Ishikawa (cell line): ENCODE measurements around the gene CYBRD1.

Experiments used
- CEBPB ChIP-seq: IDR thresholded peaks from 2 replicates; pipeline ENCODE4 v1.6.1; 2012
- CREB1 ChIP-seq: IDR thresholded peaks from 2 replicates; pipeline ENCODE4 v1.6.1; 2012; ENCODE audit warnings: low read depth
- EGR1 ChIP-seq: IDR thresholded peaks from 2 replicates; pipeline ENCODE4 v1.6.1; 2012
- EP300 ChIP-seq: IDR thresholded peaks from 2 replicates; pipeline ENCODE4 v1.6.1; 2012; ENCODE audit warnings: borderline replicate concordance
- FOXM1 ChIP-seq: IDR thresholded peaks from 2 replicates; pipeline ENCODE4 v1.6.1; 2012; ENCODE audit warnings: low read depth, borderline replicate concordance
- MAX ChIP-seq: IDR thresholded peaks from 2 replicates; pipeline ENCODE4 v1.6.1; 2012
- NFIC ChIP-seq: IDR thresholded peaks from 2 replicates; pipeline ENCODE4 v1.6.1; 2012
- RAD21 ChIP-seq: IDR thresholded peaks from 2 replicates; pipeline ENCODE4 v1.6.1; 2012; ENCODE audit warnings: low read depth
- TAF1 ChIP-seq: IDR thresholded peaks from 2 replicates; pipeline ENCODE4 v1.6.1; 2012; ENCODE audit warnings: low read depth, mild to moderate bottlenecking
- TCF12 ChIP-seq: IDR thresholded peaks from 2 replicates; pipeline ENCODE4 v1.6.1; 2012; ENCODE audit warnings: low read depth
- TEAD4 ChIP-seq: IDR thresholded peaks from 2 replicates; pipeline ENCODE4 v1.6.1; 2012
- YY1 ChIP-seq: IDR thresholded peaks from 2 replicates; pipeline ENCODE4 v1.6.1; 2012; ENCODE audit warnings: low read depth
- ZBTB7A ChIP-seq: IDR thresholded peaks from 2 replicates; pipeline ENCODE4 v1.6.1; 2012; ENCODE audit warnings: low read depth
- TF ChIP-seq, protein P1 (sequence below): IDR thresholded peaks from 2 replicates; pipeline ENCODE4 v1.6.1; 2012; ENCODE audit warnings: low read depth, mild to moderate bottlenecking
- TF ChIP-seq, protein P2 (sequence below): IDR thresholded peaks from 2 replicates; pipeline ENCODE4 v1.6.1; 2012

Gene CYBRD1

GRCh38 chr2:171595896-171596295 lies 73.6 kb downstream of the CYBRD1 start:
- TF ChIP-seq EGR1 (no peak), TAF1 (no peak), NFIC (no peak), ZBTB7A (no peak), FOXM1 (no peak), TEAD4 (no peak), EP300 (no peak), CEBPB (no peak), MAX (no peak), RAD21 (no peak), YY1 (no peak), TCF12 (no peak)
- TF ChIP-seq, protein P1, sequence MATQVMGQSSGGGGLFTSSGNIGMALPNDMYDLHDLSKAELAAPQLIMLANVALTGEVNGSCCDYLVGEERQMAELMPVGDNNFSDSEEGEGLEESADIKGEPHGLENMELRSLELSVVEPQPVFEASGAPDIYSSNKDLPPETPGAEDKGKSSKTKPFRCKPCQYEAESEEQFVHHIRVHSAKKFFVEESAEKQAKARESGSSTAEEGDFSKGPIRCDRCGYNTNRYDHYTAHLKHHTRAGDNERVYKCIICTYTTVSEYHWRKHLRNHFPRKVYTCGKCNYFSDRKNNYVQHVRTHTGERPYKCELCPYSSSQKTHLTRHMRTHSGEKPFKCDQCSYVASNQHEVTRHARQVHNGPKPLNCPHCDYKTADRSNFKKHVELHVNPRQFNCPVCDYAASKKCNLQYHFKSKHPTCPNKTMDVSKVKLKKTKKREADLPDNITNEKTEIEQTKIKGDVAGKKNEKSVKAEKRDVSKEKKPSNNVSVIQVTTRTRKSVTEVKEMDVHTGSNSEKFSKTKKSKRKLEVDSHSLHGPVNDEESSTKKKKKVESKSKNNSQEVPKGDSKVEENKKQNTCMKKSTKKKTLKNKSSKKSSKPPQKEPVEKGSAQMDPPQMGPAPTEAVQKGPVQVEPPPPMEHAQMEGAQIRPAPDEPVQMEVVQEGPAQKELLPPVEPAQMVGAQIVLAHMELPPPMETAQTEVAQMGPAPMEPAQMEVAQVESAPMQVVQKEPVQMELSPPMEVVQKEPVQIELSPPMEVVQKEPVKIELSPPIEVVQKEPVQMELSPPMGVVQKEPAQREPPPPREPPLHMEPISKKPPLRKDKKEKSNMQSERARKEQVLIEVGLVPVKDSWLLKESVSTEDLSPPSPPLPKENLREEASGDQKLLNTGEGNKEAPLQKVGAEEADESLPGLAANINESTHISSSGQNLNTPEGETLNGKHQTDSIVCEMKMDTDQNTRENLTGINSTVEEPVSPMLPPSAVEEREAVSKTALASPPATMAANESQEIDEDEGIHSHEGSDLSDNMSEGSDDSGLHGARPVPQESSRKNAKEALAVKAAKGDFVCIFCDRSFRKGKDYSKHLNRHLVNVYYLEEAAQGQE, result no peak
- TF ChIP-seq, protein P2, sequence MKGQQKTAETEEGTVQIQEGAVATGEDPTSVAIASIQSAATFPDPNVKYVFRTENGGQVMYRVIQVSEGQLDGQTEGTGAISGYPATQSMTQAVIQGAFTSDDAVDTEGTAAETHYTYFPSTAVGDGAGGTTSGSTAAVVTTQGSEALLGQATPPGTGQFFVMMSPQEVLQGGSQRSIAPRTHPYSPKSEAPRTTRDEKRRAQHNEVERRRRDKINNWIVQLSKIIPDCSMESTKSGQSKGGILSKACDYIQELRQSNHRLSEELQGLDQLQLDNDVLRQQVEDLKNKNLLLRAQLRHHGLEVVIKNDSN, result no peak

GRCh38 chr2:171598713-171599319 lies 76.5 kb downstream of the CYBRD1 start:
- TF ChIP-seq TCF12, result no peak
- peak; percentile 80 for TF ChIP-seq RAD21
- no peak for TF ChIP-seq TAF1

- no peak for TF ChIP-seq TCF12
- no peak for TF ChIP-seq RAD21
Measured at GRCh38 chr2:171600126-171600525, 77.9 kb downstream of the CYBRD1 start.

DNA sequence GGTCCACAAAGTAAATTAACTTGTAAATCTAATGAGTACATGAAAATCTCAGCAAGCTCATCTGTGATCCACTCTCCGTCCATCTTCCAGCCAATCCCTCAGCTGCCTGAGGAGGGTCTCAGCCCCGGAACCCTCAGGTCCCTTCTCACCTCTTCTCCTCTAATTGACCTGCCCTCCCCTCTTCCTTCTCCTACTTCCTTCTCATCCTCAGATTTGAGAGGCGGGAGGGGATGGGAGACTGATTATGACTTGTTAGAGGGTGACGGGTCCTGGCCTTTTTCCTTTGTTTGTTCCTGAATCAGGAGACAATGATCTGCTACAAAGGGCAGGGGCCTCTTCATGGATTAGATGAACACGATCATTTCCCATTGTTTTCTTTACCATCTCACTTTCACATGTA lies 80.1 kb downstream of the CYBRD1 start:
- TF ChIP-seq, protein P2, result no peak
- TF ChIP-seq ZBTB7A (no peak), TCF12 (no peak), RAD21 (no peak), TAF1 (no peak), NFIC (no peak), TEAD4 (no peak), CREB1 (no peak), MAX (no peak), FOXM1 (no peak), CEBPB (no peak), EP300 (no peak)
